Astrocyte (in vitro differentiated cells and primary cell): Measurements from ENCODE around the gene ICAM1.

ENCODE experiments used
- CTCF ChIP-seq: IDR thresholded peaks from 2 replicates; pipeline ENCODE4 v1.5.1; 2011; ENCODE audit warnings: low read depth, mild to moderate bottlenecking, inconsistent platforms, low read length, moderate library complexity; ENCODE audit not compliant: insufficient read depth
- EZH2 ChIP-seq: IDR thresholded peaks from 2 replicates; pipeline ENCODE4 v1.6.1; 2012; ENCODE audit warnings: mild to moderate bottlenecking, low read length, inconsistent platforms; ENCODE audit not compliant: insufficient read depth

- TF ChIP-seq CTCF (no peak), EZH2 (no peak)
Observed at GRCh38 chr19:10255358-10255757, 15.6 kb upstream of the ICAM1 start.
